Spleen (tissue), 7 donors: ENCODE results near the gene CDKN2D.

Source experiments
- POLR2A ChIP-seq, 3 donors: fragments of 450-650 bp; IDR thresholded peaks; one replicate each; pipeline ENCODE4 v1.5.1; 2017; ENCODE audit warnings: antibody characterized with exemption in 3 of 3, mild to moderate bottlenecking in 1 of 3
- POLR2AphosphoS5 ChIP-seq, 3 donors: sonication (generic); formaldehyde crosslinking; IDR thresholded peaks; one replicate each; pipeline ENCODE4 v1.5.1; 2017; ENCODE audit warnings: antibody characterized with exemption in 3 of 3
- TF ChIP-seq, protein P1 (sequence below), 11 experiments: fragments of 200-600 bp in 7 of 11; fragments of 450-650 bp in 4 of 11; sonication (generic) in 4 of 11; IDR thresholded peaks in 8 of 11; conservative IDR thresholded peaks in 3 of 11; 1 replicate in 7 of 11; 2 replicates in 4 of 11; pipeline versions ENCODE4 v1.4.0 to v1.8.0; 2016 to 2021; ENCODE audit warnings: antibody characterized with exemption in 11 of 11, inconsistent platforms in 4 of 11, mild to moderate bottlenecking in 1 of 11
- donor health status: DM: no; HTN: no; CAD: no; lungs with moderate emphysema.
- donor health status: DM: no; HTN: no; CAD: no.
- donor health status: DM: no; HTN: no; CAD: no.

DNA sequence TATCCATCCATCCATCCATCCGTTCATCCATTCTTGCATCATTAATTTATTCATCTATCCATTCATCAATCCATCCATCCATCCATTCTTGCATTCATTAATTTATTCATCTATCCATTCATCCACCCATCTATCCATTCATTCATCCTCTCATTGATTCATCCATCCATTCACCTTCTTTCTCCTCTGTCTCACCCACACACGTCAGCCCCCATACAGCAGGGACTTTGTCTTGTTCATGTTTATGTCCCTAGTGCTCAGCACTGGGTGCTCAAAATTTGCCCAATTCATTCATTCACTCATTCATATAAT lies 19.0 kb upstream of the CDKN2D start:
- TF ChIP-seq, protein P1, sequence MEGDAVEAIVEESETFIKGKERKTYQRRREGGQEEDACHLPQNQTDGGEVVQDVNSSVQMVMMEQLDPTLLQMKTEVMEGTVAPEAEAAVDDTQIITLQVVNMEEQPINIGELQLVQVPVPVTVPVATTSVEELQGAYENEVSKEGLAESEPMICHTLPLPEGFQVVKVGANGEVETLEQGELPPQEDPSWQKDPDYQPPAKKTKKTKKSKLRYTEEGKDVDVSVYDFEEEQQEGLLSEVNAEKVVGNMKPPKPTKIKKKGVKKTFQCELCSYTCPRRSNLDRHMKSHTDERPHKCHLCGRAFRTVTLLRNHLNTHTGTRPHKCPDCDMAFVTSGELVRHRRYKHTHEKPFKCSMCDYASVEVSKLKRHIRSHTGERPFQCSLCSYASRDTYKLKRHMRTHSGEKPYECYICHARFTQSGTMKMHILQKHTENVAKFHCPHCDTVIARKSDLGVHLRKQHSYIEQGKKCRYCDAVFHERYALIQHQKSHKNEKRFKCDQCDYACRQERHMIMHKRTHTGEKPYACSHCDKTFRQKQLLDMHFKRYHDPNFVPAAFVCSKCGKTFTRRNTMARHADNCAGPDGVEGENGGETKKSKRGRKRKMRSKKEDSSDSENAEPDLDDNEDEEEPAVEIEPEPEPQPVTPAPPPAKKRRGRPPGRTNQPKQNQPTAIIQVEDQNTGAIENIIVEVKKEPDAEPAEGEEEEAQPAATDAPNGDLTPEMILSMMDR (IDR thresholded peaks at IDR 0.05 in 8 of 11, conservative IDR thresholded peaks at IDR 0.05 in 3 of 11), result no peak
- TF ChIP-seq POLR2AphosphoS5 (IDR thresholded peaks at IDR 0.05), result no peak
- TF ChIP-seq POLR2A (IDR thresholded peaks at IDR 0.05), result no peak
